ENCODE results near the gene SMCHD1.
"Not testable (repeated sequence)": the region's sequence is repeated elsewhere in the genome, so short reads cannot be mapped to it uniquely, and the experiment has no call there.

The SMCHD1 gene

DNA sequence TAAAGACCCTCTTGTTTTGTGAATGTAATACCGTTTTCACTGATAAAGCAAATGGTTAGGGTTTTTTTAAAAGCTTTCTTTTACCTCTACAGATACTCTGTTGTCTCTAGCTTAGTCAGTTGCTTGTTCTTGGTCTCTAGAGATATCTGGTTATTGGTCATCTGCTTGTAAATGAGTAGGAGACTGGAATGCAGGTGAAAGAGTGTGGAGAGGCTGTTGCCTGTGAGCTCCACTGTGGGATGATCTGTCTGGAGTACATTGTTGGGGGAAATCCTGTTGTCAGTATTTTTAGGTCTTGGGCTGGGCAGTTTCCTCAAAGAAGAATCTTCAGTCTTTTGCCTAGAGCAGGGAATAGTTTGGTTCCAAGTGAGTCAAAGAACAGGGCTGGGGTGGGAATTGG is 67.7 kb downstream of the SMCHD1 start:
- DNase-seq = no peak

DNA sequence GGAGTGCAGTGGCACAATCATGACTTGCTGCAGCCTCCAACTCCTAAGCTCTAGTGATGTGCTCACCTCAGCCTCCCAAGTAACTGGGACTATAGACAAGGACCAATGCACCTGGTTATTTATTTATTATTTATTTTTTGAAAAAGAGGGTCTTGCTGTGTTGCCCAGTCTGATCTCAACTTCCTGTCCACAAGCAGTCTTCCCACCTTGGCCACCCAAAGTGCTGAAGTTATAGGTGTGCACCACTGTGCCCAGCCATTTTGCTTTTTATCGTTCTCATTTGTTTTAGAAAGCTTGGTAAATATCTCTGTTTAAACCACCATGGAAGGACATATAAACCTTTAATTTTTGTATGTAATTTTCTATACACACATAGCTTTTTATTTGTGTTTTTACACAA is 74.2 kb downstream of the SMCHD1 start:
- no peak for DNase-seq

DNA sequence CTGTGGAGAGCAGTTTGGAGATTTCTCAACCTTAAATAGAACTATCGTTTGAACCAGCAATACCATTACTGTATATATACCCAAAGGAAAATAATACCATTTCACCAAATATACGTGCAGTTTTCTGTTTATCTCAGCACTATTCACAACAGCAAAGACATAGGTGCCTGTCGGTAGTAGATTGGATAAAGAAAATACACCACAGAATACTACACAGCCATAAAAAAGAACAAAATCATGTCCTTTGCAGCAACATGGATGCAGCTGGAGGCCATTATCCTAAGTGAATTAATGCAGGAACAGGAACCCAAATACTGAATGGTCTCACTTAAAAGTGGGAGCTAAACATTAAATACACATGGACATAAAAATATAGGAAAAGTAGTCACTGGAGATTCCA is 81.3 kb downstream of the SMCHD1 start:
- no peak for DNase-seq

DNA sequence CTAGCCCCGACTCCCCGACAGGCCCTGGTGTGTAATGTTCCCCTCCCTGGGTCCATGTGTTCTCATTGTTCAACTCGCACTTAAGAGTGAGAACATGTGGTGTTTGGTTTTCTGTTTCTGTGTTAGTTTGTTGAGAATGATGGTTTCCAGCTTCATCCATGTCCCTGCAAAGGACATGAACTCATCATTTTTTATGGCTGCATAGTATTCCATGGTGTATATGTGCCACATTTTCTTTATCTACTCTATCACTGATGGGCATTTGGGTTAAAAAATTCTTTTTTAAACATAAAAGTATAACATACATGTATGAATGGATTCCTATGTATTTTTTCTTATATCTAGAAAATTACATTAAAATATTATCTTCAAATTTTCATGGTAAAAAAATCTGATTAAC is 84.6 kb downstream of the SMCHD1 start:
- not testable (repeated sequence) for DNase-seq

DNA sequence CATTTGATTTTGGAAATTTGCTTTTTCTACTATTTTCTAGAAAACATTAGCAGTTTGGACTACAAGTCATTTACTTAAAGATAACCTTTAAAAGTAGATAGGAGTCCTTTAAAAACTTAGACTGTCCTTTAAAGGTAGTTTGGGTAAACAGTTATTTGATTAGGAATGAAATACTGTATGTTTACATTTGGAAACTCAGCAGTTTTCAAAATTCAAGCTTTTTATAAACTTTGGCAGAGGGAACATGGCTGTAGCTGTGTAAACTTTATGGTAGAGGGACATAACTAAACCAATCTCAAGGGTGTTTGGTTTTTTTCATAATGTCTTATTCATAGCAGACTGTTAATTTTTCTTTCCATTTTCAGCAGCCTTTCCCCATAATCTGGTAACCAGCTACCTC is 90.7 kb downstream of the SMCHD1 start:
- DNase-seq = no peak

DNA sequence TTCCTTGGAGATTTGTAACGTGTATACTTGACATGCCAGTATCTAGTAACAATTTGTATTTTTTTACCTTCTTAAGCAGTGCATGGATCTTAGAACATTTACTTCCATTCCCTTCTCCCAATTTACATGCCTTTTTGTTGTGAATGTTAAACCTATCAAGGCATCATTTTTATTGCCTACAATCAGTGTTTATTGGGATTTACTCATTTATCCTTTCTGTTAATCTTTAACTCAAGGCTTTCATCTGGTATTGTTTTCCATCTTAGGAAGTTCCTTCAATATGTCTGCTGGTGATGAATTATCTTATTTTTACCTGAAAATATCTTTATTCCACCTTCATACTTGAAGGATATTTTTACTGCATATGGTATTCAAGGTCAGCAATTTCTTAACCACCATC is 102.8 kb downstream of the SMCHD1 start:
- no peak for DNase-seq

DNA sequence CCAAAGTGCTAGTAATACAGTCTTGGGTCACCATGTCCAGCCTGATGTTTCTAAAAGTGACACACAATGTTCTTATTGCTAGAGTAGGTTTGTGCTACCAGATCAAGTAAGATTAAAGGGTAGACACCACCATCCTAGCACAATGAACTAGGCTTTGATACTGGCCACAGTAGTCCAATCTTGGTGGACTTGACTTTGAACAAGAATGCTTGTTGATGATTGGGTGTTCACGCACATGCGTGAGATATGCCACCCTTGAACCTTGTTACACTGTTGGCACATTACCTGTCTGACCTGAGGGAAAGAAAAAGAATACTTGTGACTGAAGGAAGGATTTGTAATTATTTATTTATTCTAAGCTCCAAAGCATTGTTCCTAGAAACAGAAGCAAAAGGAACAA is 119.1 kb downstream of the SMCHD1 start:
- no peak for DNase-seq

DNA sequence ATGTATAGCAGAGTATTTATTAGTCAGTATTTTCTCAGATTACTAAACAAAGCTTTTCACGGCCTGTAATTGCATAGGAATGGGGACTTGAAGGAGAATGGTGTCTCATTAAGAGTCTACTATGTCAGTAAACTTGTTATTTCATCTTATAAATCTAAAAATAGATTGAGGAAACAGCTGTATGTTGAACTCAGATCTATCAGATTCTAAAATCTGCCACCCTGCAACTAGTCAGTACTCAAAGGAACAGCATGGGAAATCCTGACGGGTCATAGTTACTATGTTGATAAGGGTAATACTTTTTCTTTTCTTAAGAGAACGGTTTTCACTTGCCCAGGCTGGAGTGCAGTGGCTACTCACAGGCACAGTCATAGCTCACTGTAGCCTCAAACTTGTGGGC is 121.1 kb downstream of the SMCHD1 start:
- no peak for DNase-seq

DNA sequence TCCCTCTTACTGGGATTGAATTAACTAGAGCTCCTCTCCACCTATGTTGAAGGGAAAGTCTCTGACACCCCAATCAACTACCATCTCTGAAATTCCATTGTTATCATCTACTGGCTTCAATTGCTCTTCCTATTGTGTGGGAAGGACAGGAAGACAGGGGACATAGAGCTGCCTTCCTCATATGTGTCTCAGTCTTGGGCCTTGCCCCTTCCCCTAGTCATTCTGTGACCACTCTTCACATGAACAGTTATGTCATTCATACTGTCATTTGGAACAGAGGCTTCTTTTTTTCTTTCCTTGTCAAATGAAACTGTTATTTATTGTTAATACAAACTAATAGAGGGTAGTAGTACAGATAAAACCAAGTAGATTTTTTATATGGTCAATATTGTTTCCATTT is 121.7 kb downstream of the SMCHD1 start:
- DNase-seq = no peak

DNA sequence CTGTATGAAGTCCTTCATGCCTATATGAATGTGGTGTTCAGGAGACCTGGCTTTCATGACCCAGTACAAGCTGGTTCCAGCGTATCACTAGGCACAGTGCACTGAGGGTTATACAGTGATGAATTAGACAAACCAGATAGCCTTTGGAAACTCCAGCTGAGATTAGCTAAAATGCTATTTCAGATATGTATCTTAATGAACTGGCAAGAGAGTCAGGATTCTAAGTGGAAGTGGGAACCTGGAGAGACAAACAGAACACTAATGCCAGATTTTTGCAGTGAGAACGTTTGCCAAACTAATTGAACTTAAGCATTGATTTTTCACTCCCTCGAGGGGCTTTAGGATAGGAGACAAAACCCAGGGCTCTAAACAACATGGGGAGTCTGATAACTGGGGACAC is 125.2 kb downstream of the SMCHD1 start:
- DNase-seq = no peak

DNA sequence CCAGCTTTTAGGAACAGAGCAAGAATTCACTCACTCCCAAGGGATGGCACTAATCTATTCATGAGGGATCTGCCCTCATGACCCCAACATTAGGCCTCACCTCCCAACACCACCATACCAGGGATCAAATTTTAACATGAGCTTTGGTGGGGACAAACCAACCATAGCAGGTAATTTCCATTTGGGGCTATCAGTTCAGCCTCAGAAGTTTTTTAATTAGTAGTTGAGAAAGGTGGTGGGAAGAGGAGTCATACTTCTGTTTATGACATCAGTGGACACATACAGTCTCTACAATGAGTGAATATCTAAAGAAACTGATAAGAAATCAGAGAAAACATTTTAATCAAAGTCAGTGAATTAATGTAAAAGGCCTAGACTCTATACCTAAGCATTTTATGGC is 131.7 kb downstream of the SMCHD1 start:
- DNase-seq = no peak

DNA sequence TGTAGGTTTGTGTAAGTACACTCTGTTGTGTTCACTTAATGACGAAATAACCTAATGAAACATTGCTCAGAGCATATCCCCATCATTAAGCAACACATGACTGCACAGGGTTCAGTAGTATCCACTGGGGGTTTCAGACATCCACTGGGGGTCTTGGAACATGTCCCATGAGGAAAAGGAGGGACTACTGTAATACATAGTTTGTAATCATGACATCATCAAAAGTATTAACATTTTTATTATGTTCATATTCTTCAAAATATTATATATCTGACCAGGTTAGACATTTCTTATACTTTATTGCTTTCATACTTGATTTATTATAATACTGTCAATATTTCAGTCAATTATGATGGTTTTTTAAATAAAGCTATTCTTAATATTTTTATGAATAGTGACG is 136.9 kb downstream of the SMCHD1 start:
- DNase-seq = no peak

DNA sequence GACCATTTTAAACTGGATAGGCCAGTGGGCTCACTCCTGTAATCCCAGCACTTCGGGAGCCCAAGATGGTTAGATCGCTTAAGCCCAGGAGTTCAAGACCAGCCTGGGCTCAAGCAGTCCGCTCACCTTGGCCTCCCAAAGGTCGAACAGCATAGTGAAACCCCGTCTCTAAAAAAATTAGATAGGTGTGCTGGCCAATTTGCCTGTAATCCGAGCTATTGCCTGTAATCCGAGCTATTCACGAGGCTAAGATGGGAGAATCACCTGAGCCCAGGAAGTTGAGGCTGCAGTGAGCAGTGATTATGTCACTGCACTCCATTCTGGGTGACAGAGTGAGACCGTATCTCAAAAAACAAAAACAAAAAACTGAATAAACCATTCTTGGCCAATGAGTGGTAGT is 138.6 kb downstream of the SMCHD1 start:
- no peak for DNase-seq

DNA sequence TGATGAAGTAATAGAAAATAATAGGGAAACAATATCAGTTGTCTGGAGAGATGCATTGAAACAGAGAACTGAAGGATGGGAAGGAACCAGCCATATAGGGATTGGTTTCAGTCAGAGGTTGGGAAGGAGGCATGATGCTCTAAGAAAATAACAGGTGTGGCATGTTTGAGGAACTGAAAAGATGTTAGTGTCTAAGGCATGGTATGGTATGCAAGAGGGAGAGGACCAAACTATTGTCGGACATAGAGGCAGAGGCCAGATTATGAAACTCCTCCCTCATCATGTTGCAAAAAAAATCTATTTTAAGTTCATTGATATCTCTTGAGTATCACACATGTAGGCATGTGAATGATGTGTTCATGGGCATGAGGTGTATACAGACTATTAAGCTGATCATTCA is 142.4 kb downstream of the SMCHD1 start:
- no peak for DNase-seq

DNA sequence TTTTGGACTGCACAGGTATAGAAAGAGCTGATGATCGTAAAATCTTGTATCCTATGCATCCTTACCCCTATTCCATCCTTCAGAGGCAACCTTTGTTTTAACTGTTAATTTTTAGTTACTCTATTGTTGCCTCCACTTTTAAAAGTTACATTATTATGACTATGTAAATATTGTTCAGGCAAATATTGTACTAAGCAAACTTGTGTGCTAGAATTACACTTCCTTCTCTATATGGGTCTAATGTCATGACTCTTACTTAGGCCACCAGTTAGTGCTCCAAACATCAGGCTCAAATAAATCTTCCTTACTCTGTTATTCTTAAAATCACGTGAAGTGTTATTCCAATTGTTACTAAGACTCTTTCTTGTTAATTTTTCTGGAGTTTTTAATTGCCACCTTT is 143.8 kb downstream of the SMCHD1 start:
- no peak for DNase-seq

DNA sequence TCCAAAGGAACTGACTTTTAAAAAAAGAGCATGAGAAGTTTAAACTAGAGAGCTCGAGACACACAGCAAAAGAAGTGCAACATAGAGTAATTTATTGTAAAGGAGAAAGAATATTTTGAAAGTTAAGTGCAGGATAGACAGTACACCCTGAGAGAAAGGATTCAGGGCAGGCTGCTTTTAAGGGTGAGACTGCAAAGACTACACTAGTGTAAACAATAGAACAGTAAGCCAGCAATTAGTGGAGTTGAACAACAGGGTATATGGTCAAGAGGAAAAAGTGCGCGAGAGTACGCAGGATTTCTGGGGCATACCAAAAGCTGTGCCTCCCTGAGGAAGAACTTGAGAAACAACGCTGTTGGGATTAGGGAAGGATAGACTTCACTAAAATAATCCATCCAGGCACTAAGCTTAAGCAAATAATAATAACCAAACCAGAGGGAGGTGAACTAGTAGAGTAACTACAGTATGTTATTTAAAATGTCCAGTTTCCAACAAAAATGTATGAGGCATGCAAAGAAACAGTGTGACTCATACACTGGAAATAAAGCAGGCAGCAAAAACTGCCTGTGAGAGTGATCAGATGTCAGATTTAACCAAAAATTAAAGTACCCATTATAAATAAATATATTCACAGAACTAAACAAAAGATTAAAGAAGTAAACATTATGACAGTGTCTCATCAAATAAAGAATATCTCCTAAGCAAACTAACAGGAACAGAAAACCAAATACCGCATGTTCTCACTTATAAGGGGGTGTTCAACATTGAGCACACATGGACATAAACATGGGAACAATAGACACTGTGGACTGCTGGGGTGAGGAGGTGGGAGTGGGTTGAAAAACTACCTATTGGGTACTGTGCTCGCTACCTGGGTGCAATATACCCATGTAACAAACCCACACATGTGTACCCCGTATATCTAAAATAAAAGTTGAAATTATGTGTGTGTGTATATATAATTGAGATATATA is 150.7 kb downstream of the SMCHD1 start:
- DNase-seq = no peak

DNA sequence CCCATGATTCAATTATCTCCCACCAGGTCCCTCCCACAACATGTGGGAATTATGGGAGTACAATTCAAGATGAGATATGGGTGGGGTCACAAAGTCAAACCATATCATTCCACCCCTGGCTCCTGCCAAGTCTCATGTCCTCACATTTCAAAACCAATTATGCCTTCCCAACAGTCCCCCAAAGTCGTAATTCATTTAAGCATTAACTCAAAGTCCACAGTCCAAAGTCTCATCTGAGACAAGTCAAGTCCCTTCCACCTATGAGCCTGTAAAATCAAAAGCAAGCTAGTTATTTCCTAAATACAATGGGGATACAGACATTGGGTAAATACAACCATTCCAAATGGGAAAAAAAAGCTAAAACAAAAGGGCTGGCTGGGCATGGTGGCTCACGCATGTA is 153.1 kb downstream of the SMCHD1 start:
- DNase-seq = not testable (repeated sequence)

DNA sequence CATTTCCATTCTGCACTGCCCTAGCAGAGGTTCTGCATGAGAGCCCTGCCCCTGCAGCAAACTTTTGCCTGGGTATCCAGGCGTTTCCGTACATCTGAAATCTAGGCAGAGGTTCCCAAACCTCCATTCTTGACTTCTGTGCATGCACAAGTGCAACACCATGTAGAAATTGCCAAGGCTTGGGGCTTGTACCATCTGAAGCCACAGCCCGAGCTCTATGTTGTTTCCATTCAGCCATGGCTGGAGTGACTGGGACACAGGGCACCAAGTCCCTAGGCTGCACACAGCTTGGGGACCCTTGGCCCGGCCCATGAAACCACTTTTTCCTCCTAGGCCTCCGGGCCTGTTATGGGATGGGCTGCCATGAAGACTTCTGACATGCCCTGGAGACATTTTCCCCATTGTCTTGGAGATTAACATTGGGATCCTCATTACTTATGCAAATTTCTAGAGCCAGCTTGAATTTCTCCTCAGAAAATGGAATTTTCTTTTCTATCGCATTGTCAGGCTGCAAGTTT is 154.2 kb downstream of the SMCHD1 start:
- not testable (repeated sequence) for DNase-seq

DNA sequence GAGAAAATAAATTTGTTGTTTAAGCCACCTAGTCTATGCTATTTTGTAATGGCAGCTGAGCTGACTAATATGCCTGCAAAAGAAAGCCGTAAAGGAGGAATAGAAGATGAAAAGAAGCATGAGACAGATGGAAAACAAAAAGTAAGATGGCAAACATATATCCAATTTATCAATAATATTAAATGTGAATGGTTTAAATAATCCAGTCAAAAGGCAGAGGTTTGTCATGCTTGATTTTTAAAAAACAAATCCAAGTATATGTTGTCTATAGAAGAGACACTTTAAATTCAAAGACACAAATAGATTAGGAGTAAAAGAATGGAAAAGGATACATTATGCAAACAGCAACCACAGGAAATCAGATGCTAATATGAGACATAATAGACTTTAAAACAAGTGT is 155.9 kb downstream of the SMCHD1 start:
- DNase-seq = no peak

DNA sequence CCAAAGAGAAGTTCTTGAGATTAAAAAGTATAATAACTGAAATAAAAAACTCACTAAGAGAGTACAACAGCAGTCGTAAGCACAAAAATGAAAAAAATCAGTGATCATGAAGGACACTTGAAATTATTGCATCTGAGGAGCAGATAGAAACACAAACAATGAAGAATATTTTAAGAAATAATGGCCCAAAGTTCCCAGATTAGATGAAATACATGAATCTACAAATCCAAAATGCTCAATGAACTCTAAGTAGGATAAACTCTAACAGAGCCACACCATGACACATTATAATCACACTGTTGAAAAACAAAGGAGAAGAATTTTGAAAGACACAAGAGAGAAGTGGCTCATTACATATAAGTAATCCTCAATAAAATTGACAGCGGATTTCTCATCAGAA is 159.4 kb downstream of the SMCHD1 start:
- no peak for DNase-seq

DNA sequence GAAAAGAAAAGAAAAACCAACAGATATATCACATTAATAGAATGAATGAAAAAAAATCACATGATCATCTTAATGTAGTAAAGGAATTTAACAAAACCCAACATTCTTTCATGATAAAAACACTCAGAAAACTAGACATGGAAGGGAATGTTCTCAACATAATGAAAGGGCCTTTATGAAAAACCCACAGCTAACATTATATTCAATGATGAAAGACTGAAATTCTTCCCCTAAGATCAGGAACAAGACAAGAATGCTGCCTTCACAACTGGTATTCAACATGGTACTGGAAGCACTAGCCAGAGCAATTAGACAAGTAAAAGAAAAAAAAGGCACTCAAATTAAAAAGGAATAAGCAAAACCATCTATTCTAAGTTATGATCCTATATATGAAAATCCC is 162.8 kb downstream of the SMCHD1 start:
- no peak for DNase-seq

DNA sequence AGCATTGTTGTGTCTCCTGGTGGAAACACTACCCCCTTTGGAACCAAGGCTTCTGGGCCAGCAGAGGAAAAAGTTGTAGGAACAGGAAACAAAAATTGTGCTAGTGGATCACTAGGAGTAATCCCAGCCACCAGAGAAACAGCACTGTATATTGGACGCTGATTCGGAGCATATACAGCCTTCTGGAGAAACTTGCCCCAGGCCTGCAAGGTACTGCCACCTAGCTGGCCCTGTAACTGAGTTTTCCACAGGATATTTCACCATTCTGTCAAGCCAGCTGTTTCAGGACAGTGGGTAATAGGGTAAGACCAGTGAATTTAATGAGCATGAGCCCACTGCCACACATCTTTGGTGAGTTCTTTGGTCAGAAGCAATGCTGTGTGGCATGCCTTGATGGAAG is 166.2 kb downstream of the SMCHD1 start:
- no peak for DNase-seq

DNA sequence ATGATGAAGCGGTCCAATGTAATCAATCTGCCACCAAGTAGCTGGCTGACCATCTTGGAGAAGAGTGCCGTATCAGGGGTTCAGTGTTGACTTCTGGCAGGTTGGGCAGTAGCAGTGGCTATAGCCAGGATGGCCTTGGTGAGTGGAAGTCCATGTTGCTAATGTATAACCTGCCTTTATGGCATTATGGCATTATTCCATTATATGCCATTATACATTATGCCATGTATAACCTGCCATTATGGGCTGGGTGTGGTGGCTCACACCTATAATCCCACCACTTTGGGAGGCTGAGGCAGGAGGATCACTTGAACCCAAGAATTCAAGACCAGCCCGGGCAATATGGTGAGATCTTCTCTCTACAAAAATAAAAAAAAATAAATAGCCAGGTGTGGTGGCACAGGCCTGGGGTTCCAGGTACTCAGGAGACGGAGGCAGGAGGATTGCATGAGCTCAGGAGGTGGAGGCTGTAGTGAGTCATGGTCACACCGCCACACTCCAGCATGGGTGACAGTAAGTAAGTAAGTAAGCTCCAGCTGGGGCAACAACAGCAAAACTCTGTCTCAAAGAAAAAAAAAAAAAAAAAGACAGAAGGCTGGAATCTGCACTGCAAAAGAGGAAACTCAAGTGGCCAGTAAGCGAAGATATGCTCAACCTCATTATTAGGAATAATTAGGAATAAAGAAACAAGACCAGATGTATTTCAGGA is 166.8 kb downstream of the SMCHD1 start:
- DNase-seq = no peak

DNA sequence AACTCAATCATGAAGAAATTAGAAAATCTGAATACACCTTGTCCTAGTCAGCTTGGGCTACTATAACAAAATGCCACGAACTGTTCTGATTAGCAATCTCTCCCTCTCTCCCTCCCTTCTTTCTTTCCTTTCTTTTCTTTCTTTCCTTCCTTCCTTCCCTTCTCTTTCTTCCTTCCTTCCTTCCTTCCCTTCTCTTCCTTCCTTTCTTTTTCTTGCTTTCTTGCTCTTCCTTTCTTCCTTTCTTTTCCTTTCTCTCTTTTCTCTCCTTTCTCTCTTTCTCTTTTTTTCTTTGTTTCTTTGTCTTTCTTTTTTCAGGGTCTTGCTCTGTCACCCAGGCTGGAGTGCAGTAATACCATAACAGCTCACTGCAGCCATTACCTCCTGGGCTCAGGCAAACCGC is 167.7 kb downstream of the SMCHD1 start:
- DNase-seq = no peak

Data from NCI-H1930 (cell line).